Testis (tissue), 2 donors: ENCODE results near the gene ZFYVE16.

Experiments used
- CTCF ChIP-seq, 3 experiments: fragments of 450-650 bp in 2 of 3; fragments of 200-600 bp in 1 of 3; sonication (generic) in 1 of 3; IDR thresholded peaks; one replicate each; pipeline ENCODE4 v1.5.1; 2016 to 2019; ENCODE audit warnings: antibody characterized with exemption in 3 of 3, mild to moderate bottlenecking in 2 of 3, moderate library complexity in 1 of 3
- POLR2A ChIP-seq: fragments of 450-650 bp; IDR thresholded peaks from one replicate; pipeline ENCODE4 v1.6.1; 2017; ENCODE audit warnings: antibody characterized with exemption, mild to moderate bottlenecking, moderate library complexity

- TF ChIP-seq CTCF (IDR thresholded peaks at IDR 0.05) (no peak), POLR2A (no peak)
Measured at GRCh38 chr5:80369521-80369920, 38.3 kb upstream of the ZFYVE16 start.
